Stimulated activated CD8-positive, alpha-beta memory T cell treated with anti-CD3 and anti-CD28 coated beads, Interleukin-4, amount 100 ng/mL, for 48 hours (primary cell): ENCODE measurements around the gene LRRC28.
"Not testable (repeated sequence)": the region's sequence is repeated elsewhere in the genome, so short reads cannot be mapped to it uniquely, and the experiment has no call there.

ENCODE experiments used
- DNase-seq: peaks from one replicate; pipeline ENCODE4 v3.0.0-alpha.2; 2020

LRRC28 gene

GRCh38 chr15:99345832-99346462 is 94.7 kb downstream of the LRRC28 start:
- DNase-seq = no peak

- DNase-seq = no peak
Observed at GRCh38 chr15:99347574-99347973, 96.3 kb downstream of the LRRC28 start.

GRCh38 chr15:99348412-99348811 is 97.1 kb downstream of the LRRC28 start:
- no peak for DNase-seq

GRCh38 chr15:99350408-99350807 is 99.1 kb downstream of the LRRC28 start:
- no peak for DNase-seq

GRCh38 chr15:99359769-99360168 is 108.5 kb downstream of the LRRC28 start:
- no peak for DNase-seq

GRCh38 chr15:99361545-99362185 is 110.4 kb downstream of the LRRC28 start:
- DNase-seq = no peak

GRCh38 chr15:99365242-99365641 is 114.0 kb downstream of the LRRC28 start:
- no peak for DNase-seq

GRCh38 chr15:99366013-99366412 is 114.7 kb downstream of the LRRC28 start:
- DNase-seq = no peak

GRCh38 chr15:99368743-99369142 is 117.5 kb downstream of the LRRC28 start:
- no peak for DNase-seq

- DNase-seq = no peak
Observed at GRCh38 chr15:99369196-99369595, 117.9 kb downstream of the LRRC28 start.

GRCh38 chr15:99371180-99372103 is 120.2 kb downstream of the LRRC28 start:
- no peak for DNase-seq

- no peak for DNase-seq
Observed at GRCh38 chr15:99385005-99385669, 133.9 kb downstream of the LRRC28 start.

GRCh38 chr15:99385865-99386264 is 134.6 kb downstream of the LRRC28 start:
- no peak for DNase-seq

- no peak for DNase-seq
Observed at GRCh38 chr15:99386391-99386790, 135.1 kb downstream of the LRRC28 start.

GRCh38 chr15:99387421-99388168 is 136.3 kb downstream of the LRRC28 start:
- no peak for DNase-seq

GRCh38 chr15:99390667-99391066 is 139.4 kb downstream of the LRRC28 start:
- no peak for DNase-seq

- no peak for DNase-seq
Observed at GRCh38 chr15:99393641-99394040, 142.4 kb downstream of the LRRC28 start.

GRCh38 chr15:99396375-99396774 is 145.1 kb downstream of the LRRC28 start:
- DNase-seq = no peak

- DNase-seq = no peak
Observed at GRCh38 chr15:99399061-99399460, 147.8 kb downstream of the LRRC28 start.

- no peak for DNase-seq
Observed at GRCh38 chr15:99399618-99400017, 148.3 kb downstream of the LRRC28 start.

- not testable (repeated sequence) for DNase-seq
Observed at GRCh38 chr15:99401216-99401615, 149.9 kb downstream of the LRRC28 start.

- DNase-seq = no peak
Observed at GRCh38 chr15:99402014-99402729, 150.9 kb downstream of the LRRC28 start.
